GM18858 (cell line): ENCODE measurements around the gene CHN2.
"Not testable (repeated sequence)": the region's sequence is repeated elsewhere in the genome, so short reads cannot be mapped to it uniquely, and the experiment has no call there.

ENCODE experiments used
- ATAC-seq: cut with Tn5 transposase; IDR thresholded peaks from one replicate; pipeline ENCODE4 v1.9.1; 2021; ENCODE audit not compliant: unreplicated experiment

Gene CHN2

GRCh38 chr7:29528526-29528925 lies 334.0 kb downstream of the CHN2 start:
- not testable (repeated sequence) for ATAC-seq
